Measurements from ENCODE around the gene TMEM61.

Gene TMEM61

GRCh38 chr1:54969879-54970278 lies 10.5 kb upstream of the TMEM61 start:
- in situ Hi-C loops (cut with HindIII; ENCODE audit: low sequenced_read_pairs), result no loop called here
- H3K4me3 ChIP-seq (ENCODE audit: low read depth, low read length), result no peak overlapping the region
- no peak for TF ChIP-seq CTCF (IDR thresholded peaks at IDR 0.05; ENCODE audit: low read depth, low read length)
- no peak for DNase-seq (ENCODE audit: low read depth, low spot score)

- in situ Hi-C loops (cut with HindIII; ENCODE audit: low sequenced_read_pairs), result no loop called here
- H3K4me3 ChIP-seq (ENCODE audit: low read depth, low read length), result no peak overlapping the region
- TF ChIP-seq CTCF (IDR thresholded peaks at IDR 0.05; ENCODE audit: low read depth, low read length), result no peak
- DNase-seq (ENCODE audit: low read depth, low spot score), result no peak
These were observed 9.5 kb upstream of the TMEM61 start for GRCh38 chr1:54970901-54971300.

GRCh38 chr1:54971317-54971791 lies 9.1 kb upstream of the TMEM61 start:
- DNase-seq (ENCODE audit: low read depth, low spot score), result peak; percentile 27
- in situ Hi-C loops (cut with HindIII; ENCODE audit: low sequenced_read_pairs), result no loop called here
- no peak for TF ChIP-seq CTCF (IDR thresholded peaks at IDR 0.05; ENCODE audit: low read depth, low read length)
- no peak overlapping the region for H3K4me3 ChIP-seq (ENCODE audit: low read depth, low read length)

- in situ Hi-C loops (cut with HindIII; ENCODE audit: low sequenced_read_pairs), result no loop called here
- H3K4me3 ChIP-seq (ENCODE audit: low read depth, low read length), result no peak overlapping the region
- DNase-seq (ENCODE audit: low read depth, low spot score), result no peak
- TF ChIP-seq CTCF (IDR thresholded peaks at IDR 0.05; ENCODE audit: low read depth, low read length), result no peak
These were observed 8.0 kb upstream of the TMEM61 start for GRCh38 chr1:54972436-54972835.

GRCh38 chr1:54973205-54973921 lies 7.1 kb upstream of the TMEM61 start:
- peak; percentile 28 for DNase-seq (ENCODE audit: low read depth, low spot score)
- in situ Hi-C loops (cut with HindIII; ENCODE audit: low sequenced_read_pairs), result no loop called here
- peak; percentile 63 for TF ChIP-seq CTCF (IDR thresholded peaks at IDR 0.05; ENCODE audit: low read depth, low read length)
- H3K4me3 ChIP-seq (ENCODE audit: low read depth, low read length), result no peak overlapping the region

GRCh38 chr1:54975356-54976108 lies 4.9 kb upstream of the TMEM61 start:
- no peak overlapping the region for H3K4me3 ChIP-seq (ENCODE audit: low read depth, low read length)
- in situ Hi-C loops (cut with HindIII; ENCODE audit: low sequenced_read_pairs), result no loop called here
- TF ChIP-seq CTCF (IDR thresholded peaks at IDR 0.05; ENCODE audit: low read depth, low read length), result no peak
- no peak for DNase-seq (ENCODE audit: low read depth, low spot score)
